ENCODE results near the gene SIGLEC8. TPM values are rescaled to one million over a fixed set of nuclear protein-coding genes. Genes with fewer than 3 reads are reported as not detected.

SIGLEC8 gene
- total and polyA plus RNA-seq, 9 of the 15 experiments (the other 6 are each of a cell fraction or from before 2014, with no cell fraction given), result 0.04 to 0.65 (median 0.39) TPM

DNA sequence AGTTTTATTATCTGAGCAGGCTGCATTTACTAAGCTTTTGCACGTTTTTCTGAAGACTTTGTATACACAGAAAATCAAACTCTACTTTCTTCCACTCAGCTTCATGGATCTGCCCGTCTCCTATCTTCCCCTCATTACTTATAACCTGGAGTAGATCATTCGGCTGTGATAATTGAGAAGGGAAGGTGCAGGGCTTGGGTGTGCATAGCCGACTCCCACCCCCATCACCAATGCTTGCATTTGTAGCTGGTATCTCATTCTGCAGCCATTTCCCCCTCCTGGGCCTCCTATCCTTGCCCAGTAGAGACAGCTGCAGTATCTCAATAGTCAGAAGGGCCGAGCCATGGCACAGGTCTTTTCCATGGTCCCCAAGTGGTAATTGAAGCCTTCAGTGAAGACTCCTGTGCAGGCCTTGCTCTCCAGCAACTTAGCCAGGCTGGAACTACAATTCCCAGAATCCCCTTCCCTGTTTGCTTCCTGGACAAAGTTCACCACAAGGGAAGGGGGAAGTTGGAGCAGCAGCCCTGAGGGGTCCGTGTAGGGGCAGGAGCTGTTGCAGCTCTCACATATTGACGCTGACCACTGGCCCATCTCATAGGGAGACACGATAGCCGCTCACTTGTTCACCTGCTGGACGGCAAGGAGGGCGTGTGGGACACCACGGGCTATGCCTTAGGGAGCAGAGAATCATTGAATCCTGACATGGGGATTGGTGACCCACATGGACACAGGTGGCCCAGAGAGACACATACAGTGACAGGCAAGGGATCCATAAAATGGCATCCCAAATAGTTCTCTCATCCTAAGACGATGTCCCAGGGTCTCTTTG lies 2.1 kb upstream of the SIGLEC8 start (continued):
- TF ChIP-seq MYC (IDR thresholded peaks at IDR 0.05; ENCODE audit: low read depth, low read length), result peak; percentile 70
- no peak for TF ChIP-seq MYC (CRISPR knock-in tag; IDR thresholded peaks at IDR 0.05; ENCODE audit: borderline replicate concordance, low read depth)
- no peak for TF ChIP-seq HNRNPK (IDR thresholded peaks at IDR 0.05; ENCODE audit: low read depth, low read length, poor library complexity, severe bottlenecking)
- TF ChIP-seq, protein P1, sequence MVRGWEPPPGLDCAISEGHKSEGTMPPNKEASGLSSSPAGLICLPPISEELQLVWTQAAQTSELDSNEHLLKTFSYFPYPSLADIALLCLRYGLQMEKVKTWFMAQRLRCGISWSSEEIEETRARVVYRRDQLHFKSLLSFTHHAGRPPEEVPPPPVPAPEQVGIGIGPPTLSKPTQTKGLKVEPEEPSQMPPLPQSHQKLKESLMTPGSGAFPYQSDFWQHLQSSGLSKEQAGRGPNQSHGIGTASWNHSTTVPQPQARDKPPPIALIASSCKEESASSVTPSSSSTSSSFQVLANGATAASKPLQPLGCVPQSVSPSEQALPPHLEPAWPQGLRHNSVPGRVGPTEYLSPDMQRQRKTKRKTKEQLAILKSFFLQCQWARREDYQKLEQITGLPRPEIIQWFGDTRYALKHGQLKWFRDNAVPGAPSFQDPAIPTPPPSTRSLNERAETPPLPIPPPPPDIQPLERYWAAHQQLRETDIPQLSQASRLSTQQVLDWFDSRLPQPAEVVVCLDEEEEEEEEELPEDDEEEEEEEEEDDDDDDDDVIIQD (CRISPR knock-in tag; IDR thresholded peaks at IDR 0.05), result no peak
- TF ChIP-seq CBX1 (IDR thresholded peaks at IDR 0.05; ENCODE audit: low read depth), result 0 out of 2 replicates have a peak, but pooled peaks have one; percentile 30
- 0 out of 2 replicates have a peak, but pooled peaks have one; percentile 19 for TF ChIP-seq JUN (IDR thresholded peaks at IDR 0.05; ENCODE audit: borderline replicate concordance, low read depth, low read length)
- TF ChIP-seq JUN (CRISPR knock-in tag; IDR thresholded peaks at IDR 0.05; ENCODE audit: borderline replicate concordance), result no peak
- 0 out of 2 replicates have a peak, but pooled peaks have one; percentile 32 for TF ChIP-seq BHLHE40 (IDR thresholded peaks at IDR 0.05; ENCODE audit: low read length)
- peak; percentile 74 for TF ChIP-seq ELF2 (CRISPR knock-in tag; IDR thresholded peaks at IDR 0.05)
- no peak for TF ChIP-seq RCOR1 (IDR thresholded peaks at IDR 0.05; ENCODE audit: borderline replicate concordance in 1 of 2, low read depth in 2 of 2, low read length in 2 of 2)
- TF ChIP-seq, protein P2, sequence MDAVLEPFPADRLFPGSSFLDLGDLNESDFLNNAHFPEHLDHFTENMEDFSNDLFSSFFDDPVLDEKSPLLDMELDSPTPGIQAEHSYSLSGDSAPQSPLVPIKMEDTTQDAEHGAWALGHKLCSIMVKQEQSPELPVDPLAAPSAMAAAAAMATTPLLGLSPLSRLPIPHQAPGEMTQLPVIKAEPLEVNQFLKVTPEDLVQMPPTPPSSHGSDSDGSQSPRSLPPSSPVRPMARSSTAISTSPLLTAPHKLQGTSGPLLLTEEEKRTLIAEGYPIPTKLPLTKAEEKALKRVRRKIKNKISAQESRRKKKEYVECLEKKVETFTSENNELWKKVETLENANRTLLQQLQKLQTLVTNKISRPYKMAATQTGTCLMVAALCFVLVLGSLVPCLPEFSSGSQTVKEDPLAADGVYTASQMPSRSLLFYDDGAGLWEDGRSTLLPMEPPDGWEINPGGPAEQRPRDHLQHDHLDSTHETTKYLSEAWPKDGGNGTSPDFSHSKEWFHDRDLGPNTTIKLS (IDR thresholded peaks at IDR 0.05; ENCODE audit: borderline replicate concordance, low read depth), result peak; percentile 78; the same call in 1 of the 2 replicates
- TF ChIP-seq GABPA (tag; conservative IDR thresholded peaks at IDR 0.05; ENCODE audit: low read depth), result peak; percentile 97
- TF ChIP-seq, protein P3, sequence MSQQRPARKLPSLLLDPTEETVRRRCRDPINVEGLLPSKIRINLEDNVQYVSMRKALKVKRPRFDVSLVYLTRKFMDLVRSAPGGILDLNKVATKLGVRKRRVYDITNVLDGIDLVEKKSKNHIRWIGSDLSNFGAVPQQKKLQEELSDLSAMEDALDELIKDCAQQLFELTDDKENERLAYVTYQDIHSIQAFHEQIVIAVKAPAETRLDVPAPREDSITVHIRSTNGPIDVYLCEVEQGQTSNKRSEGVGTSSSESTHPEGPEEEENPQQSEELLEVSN (IDR thresholded peaks at IDR 0.05; ENCODE audit: borderline replicate concordance in 1 of 2, extremely low read depth in 1 of 2, insufficient read depth in 1 of 2, insufficient read length in 1 of 2, low read depth in 1 of 2, low read length in 1 of 2, poor library complexity in 1 of 2, severe bottlenecking in 1 of 2), result no peak
- TF ChIP-seq, protein P4, sequence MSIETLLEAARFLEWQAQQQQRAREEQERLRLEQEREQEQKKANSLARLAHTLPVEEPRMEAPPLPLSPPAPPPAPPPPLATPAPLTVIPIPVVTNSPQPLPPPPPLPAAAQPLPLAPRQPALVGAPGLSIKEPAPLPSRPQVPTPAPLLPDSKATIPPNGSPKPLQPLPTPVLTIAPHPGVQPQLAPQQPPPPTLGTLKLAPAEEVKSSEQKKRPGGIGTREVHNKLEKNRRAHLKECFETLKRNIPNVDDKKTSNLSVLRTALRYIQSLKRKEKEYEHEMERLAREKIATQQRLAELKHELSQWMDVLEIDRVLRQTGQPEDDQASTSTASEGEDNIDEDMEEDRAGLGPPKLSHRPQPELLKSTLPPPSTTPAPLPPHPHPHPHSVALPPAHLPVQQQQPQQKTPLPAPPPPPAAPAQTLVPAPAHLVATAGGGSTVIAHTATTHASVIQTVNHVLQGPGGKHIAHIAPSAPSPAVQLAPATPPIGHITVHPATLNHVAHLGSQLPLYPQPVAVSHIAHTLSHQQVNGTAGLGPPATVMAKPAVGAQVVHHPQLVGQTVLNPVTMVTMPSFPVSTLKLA (conservative IDR thresholded peaks at IDR 0.05), result peak in 1 of 2 experiments; percentile 37; a peak in 2 of 4 replicates
- TF ChIP-seq CTBP1 (IDR thresholded peaks at IDR 0.05; ENCODE audit: borderline replicate concordance), result 0 out of 2 replicates have a peak, but pooled peaks have one; percentile 23
- TF ChIP-seq, protein P5, sequence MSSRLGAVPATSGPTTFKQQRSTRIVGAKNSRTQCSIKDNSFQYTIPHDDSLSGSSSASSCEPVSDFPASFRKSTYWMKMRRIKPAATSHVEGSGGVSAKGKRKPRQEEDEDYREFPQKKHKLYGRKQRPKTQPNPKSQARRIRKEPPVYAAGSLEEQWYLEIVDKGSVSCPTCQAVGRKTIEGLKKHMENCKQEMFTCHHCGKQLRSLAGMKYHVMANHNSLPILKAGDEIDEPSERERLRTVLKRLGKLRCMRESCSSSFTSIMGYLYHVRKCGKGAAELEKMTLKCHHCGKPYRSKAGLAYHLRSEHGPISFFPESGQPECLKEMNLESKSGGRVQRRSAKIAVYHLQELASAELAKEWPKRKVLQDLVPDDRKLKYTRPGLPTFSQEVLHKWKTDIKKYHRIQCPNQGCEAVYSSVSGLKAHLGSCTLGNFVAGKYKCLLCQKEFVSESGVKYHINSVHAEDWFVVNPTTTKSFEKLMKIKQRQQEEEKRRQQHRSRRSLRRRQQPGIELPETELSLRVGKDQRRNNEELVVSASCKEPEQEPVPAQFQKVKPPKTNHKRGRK (tag; IDR thresholded peaks at IDR 0.05), result no peak
- no peak for TF ChIP-seq FOXM1 (IDR thresholded peaks at IDR 0.05; ENCODE audit: low read depth)
- no peak for TF ChIP-seq FOXM1 (CRISPR knock-in tag; IDR thresholded peaks at IDR 0.05; ENCODE audit: low read depth)
- TF ChIP-seq NCOR1 (IDR thresholded peaks at IDR 0.05), result no peak

Data from K562 (cell line).